Measurements from ENCODE around the gene CLCN7. TPM values are rescaled to one million over a fixed set of nuclear protein-coding genes. Genes with fewer than 3 reads are reported as not detected.

The CLCN7 gene
- polyA plus RNA-seq, 1 donor from 2014 or later = 40.9 TPM

DNA sequence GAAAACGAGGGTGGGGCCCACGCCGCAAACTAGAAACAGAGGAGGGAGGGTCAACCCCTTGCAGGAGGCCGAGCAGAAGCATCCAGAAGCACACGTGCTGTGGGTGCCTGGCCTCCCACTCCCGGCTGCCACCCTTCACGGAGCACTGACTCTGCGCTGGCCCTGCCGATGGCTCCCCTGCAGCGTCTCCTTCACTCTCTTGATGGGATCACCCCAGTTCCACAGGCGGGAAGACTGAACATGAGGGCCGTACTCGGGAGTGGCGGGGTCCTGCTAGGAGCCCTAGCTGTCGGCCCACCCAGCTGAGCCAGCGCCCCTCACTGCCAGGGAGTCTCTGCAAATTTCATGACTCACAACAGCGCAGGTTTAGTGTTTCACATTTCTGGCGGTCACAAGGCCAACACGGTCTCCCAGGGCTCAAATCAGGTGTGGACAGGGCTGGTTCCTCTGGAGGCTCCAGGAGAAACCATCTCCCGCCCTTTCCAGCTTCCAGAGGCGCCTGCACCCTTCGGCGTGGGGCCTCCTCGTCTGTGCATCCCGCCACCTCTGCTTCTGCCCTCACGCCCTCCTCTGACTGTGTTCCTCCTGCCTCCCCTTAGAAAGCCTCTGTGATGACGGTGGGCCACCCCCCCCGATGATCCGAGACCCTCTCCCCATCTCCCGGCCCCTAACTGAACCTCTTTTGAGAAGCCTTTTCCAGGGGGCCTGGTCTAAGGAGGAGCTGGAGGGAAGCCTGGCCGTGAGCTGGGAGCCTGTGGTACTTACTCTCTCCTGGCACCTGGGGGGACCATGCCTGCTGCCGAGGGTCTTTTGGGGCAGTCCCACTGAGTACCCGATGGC lies 11.9 kb upstream of the CLCN7 start:
- Histone ChIP-seq H4K20me1 (ENCODE audit: insufficient read depth) (no peaks in the 10 kb centered on the region), H3K27me3 (ENCODE audit: insufficient read depth, low read depth, low read length) (no peaks in the 10 kb centered on the region), H3K9me3 (ENCODE audit: low read length) (no peaks in the 10 kb centered on the region), H3K27ac (ENCODE audit: low read length) (no peak overlapping the region), H2AFZ (ENCODE audit: low read depth, low read length) (no peak overlapping the region), H3K4me3 (ENCODE audit: low read length) (no peak overlapping the region), H3K4me2 (ENCODE audit: low read length) (no peak overlapping the region), H3K9ac (ENCODE audit: low read length) (no peak overlapping the region), H3K9me2 (ENCODE audit: insufficient read depth, low read length) (no peaks in the 10 kb centered on the region), H3F3A (ENCODE audit: insufficient read depth, low read length, poor library complexity, severe bottlenecking) (no peaks in the 10 kb centered on the region), H3K79me2 (replicated peaks; ENCODE audit: insufficient read depth, low read length) (no peaks in the 10 kb centered on the region), H3K36me3 (ENCODE audit: insufficient read depth, low read length) (no peaks in the 10 kb centered on the region)
- TF ChIP-seq MXI1 (conservative IDR thresholded peaks at IDR 0.05; ENCODE audit: poor library complexity, severe bottlenecking) (no peak), POLR2AphosphoS5 (IDR thresholded peaks at IDR 0.05) (no peak)
- TF ChIP-seq, protein P1, sequence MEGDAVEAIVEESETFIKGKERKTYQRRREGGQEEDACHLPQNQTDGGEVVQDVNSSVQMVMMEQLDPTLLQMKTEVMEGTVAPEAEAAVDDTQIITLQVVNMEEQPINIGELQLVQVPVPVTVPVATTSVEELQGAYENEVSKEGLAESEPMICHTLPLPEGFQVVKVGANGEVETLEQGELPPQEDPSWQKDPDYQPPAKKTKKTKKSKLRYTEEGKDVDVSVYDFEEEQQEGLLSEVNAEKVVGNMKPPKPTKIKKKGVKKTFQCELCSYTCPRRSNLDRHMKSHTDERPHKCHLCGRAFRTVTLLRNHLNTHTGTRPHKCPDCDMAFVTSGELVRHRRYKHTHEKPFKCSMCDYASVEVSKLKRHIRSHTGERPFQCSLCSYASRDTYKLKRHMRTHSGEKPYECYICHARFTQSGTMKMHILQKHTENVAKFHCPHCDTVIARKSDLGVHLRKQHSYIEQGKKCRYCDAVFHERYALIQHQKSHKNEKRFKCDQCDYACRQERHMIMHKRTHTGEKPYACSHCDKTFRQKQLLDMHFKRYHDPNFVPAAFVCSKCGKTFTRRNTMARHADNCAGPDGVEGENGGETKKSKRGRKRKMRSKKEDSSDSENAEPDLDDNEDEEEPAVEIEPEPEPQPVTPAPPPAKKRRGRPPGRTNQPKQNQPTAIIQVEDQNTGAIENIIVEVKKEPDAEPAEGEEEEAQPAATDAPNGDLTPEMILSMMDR (IDR thresholded peaks at IDR 0.05; ENCODE audit: poor library complexity, severe bottlenecking) = no peak

DNA sequence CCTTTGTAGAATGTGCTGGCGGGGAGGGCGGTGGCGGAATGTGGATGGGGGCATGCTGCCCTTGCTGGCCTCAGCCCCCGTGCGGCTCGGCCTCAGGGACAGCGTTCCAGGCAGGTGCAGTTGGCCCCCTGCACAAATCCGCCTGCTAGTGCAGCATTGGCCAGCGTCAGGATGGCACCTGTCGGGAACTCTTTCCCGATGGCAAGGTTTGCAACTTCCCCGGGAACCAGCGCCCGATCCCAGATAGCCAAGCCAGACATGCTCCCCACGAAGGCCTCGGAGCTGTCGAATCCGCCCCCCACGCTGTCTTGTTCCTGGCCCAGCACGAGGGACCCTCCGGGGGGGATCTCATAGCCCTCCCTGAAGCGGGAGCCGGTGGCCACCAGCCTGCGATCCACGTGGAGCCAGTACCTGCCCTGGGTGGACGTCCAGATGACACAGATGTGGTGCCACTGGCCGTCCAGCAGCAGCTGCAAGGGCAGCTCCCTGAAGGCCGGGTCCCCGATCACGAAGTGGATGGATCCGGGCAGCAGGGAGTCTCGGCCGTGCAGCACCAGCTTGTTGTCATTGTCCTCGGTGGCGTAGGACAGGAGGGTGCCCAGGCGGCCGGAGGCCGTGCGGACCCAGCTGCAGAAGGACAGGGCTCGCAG lies 11.1 kb upstream of the CLCN7 start:
- Histone ChIP-seq H3K9ac (ENCODE audit: low read length) (no peak overlapping the region), H3K27me3 (ENCODE audit: insufficient read depth, low read depth, low read length) (no peaks in the 10 kb centered on the region), H3K9me2 (ENCODE audit: insufficient read depth, low read length) (no peaks in the 10 kb centered on the region), H3K36me3 (ENCODE audit: insufficient read depth, low read length) (no peaks in the 10 kb centered on the region), H3K4me3 (ENCODE audit: low read length) (no peak overlapping the region), H3K4me2 (ENCODE audit: low read length) (no peak overlapping the region), H2AFZ (ENCODE audit: low read depth, low read length) (no peak overlapping the region), H3K27ac (ENCODE audit: low read length) (no peak overlapping the region), H3F3A (ENCODE audit: insufficient read depth, low read length, poor library complexity, severe bottlenecking) (no peaks in the 10 kb centered on the region), H4K20me1 (ENCODE audit: insufficient read depth) (no peaks in the 10 kb centered on the region), H3K79me2 (replicated peaks; ENCODE audit: insufficient read depth, low read length) (no peaks in the 10 kb centered on the region), H3K9me3 (ENCODE audit: low read length) (no peaks in the 10 kb centered on the region)
- TF ChIP-seq MXI1 (conservative IDR thresholded peaks at IDR 0.05; ENCODE audit: poor library complexity, severe bottlenecking) (no peak), TAF1 (IDR thresholded peaks at IDR 0.05; ENCODE audit: low read depth) (no peak), RAD21 (conservative IDR thresholded peaks at IDR 0.05) (no peak)
- TF ChIP-seq, protein P1 (IDR thresholded peaks at IDR 0.05; ENCODE audit: poor library complexity, severe bottlenecking) = no peak

DNA sequence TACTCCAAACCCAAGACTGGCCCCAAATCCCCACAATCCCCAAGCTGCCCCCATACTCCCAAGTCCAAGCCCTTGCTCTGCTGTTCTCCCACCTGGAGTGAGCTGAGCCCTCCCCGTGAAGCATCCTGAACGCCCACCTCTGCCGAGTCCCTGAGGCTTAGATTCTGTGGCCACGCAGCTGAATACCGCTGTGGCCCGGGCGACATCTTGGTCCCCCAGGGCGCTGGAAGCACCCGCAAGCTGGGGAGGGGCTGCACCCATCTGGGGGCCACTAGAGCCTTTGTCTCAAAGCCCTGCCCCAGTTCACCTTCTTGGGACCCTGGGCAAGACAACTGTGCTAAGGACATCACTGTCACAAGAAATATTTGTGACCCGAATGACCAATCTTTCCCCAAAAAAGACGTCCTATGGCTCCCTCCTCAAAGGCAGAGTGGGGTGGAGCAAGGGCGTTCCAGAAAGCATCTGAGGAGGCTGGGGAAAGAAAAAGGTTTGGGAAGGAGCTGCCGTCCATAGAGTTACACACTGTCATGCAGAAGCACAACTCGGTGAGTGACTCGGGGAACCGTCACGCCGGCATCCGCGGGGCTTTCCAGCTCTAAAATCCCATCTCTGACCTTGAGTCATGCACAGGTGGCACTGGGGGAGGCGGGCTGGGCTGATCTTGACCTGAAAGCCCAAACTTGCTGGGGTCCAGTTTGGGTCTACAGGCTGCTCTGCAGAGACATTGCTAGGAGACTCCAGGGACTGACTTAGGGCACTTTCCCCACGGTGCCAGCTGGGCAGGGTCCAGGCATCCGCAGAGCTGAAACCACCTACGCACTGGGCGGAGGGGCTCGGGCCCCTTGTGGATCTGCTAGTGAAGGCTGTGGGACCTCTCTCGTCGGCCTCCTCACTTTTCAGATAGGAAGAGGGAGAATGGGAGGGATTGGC lies 7.3 kb upstream of the CLCN7 start:
- H4K20me1 ChIP-seq (ENCODE audit: insufficient read depth) = no peaks in the 10 kb centered on the region
- no peaks in the 10 kb centered on the region for H3K27me3 ChIP-seq (ENCODE audit: insufficient read depth, low read depth, low read length)
- H3K4me3 ChIP-seq (ENCODE audit: low read length) = no peak overlapping the region
- no peaks in the 10 kb centered on the region for H3K9me2 ChIP-seq (ENCODE audit: insufficient read depth, low read length)
- no peaks in the 10 kb centered on the region for H3K9me3 ChIP-seq (ENCODE audit: low read length)
- H3K36me3 ChIP-seq (ENCODE audit: insufficient read depth, low read length) = no peaks in the 10 kb centered on the region
- no peak overlapping the region for H3K27ac ChIP-seq (ENCODE audit: low read length)
- H3K79me2 ChIP-seq (replicated peaks; ENCODE audit: insufficient read depth, low read length) = no peaks in the 10 kb centered on the region
- H2AFZ ChIP-seq (ENCODE audit: low read depth, low read length) = no peak overlapping the region
- H3F3A ChIP-seq (ENCODE audit: insufficient read depth, low read length, poor library complexity, severe bottlenecking) = no peaks in the 10 kb centered on the region
- H3K4me2 ChIP-seq (ENCODE audit: low read length) = no peak overlapping the region
- no peak overlapping the region for H3K9ac ChIP-seq (ENCODE audit: low read length)
- no peak for TF ChIP-seq RAD21 (conservative IDR thresholded peaks at IDR 0.05)
- TF ChIP-seq SMC3 (conservative IDR thresholded peaks at IDR 0.05; ENCODE audit: poor library complexity) = no peak
- TF ChIP-seq, protein P2, sequence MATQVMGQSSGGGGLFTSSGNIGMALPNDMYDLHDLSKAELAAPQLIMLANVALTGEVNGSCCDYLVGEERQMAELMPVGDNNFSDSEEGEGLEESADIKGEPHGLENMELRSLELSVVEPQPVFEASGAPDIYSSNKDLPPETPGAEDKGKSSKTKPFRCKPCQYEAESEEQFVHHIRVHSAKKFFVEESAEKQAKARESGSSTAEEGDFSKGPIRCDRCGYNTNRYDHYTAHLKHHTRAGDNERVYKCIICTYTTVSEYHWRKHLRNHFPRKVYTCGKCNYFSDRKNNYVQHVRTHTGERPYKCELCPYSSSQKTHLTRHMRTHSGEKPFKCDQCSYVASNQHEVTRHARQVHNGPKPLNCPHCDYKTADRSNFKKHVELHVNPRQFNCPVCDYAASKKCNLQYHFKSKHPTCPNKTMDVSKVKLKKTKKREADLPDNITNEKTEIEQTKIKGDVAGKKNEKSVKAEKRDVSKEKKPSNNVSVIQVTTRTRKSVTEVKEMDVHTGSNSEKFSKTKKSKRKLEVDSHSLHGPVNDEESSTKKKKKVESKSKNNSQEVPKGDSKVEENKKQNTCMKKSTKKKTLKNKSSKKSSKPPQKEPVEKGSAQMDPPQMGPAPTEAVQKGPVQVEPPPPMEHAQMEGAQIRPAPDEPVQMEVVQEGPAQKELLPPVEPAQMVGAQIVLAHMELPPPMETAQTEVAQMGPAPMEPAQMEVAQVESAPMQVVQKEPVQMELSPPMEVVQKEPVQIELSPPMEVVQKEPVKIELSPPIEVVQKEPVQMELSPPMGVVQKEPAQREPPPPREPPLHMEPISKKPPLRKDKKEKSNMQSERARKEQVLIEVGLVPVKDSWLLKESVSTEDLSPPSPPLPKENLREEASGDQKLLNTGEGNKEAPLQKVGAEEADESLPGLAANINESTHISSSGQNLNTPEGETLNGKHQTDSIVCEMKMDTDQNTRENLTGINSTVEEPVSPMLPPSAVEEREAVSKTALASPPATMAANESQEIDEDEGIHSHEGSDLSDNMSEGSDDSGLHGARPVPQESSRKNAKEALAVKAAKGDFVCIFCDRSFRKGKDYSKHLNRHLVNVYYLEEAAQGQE (IDR thresholded peaks at IDR 0.05; ENCODE audit: borderline replicate concordance) = no peak
- no peak for TF ChIP-seq TAF1 (IDR thresholded peaks at IDR 0.05; ENCODE audit: low read depth)
- TF ChIP-seq EP300 (conservative IDR thresholded peaks at IDR 0.05; ENCODE audit: poor library complexity, severe bottlenecking) = no peak
- TF ChIP-seq, protein P1 (IDR thresholded peaks at IDR 0.05; ENCODE audit: poor library complexity, severe bottlenecking) = no peak
